Vagina (tissue), 2 donors: Measurements from ENCODE around the gene FLT4. TPM values are rescaled to one million over a fixed set of nuclear protein-coding genes. Genes with fewer than 3 reads are reported as not detected.
"Not testable (repeated sequence)": the region's sequence is repeated elsewhere in the genome, so short reads cannot be mapped to it uniquely, and the experiment has no call there.

Experiments used
- DNase-seq, 2 donors: peaks; one replicate each; pipeline ENCODE4 v3.0.0-alpha.2; 2017; ENCODE audit errors: extremely low spot score in 2 of 2
- H3K27ac ChIP-seq: fragments of 200-600 bp; sonication (generic); one replicate; pipeline ENCODE4 v1.5.1; 2019
- H3K27me3 ChIP-seq: fragments of 200-600 bp; sonication (generic); one replicate; pipeline ENCODE4 v1.5.1; 2019
- H3K36me3 ChIP-seq, 2 donors: fragments of 200-600 bp; sonication (generic); one replicate each; pipeline ENCODE4 v1.5.1; 2017 to 2019
- H3K4me1 ChIP-seq: fragments of 200-600 bp; sonication (generic); one replicate; pipeline ENCODE4 v1.5.1; 2019
- H3K4me3 ChIP-seq, 2 donors: fragments of 200-600 bp; sonication (generic); 1 replicate in 1 of 2; 2 replicates in 1 of 2; pipeline ENCODE4 v1.5.1; 2016 to 2019
- H3K9me3 ChIP-seq: fragments of 200-600 bp; sonication (generic); one replicate; pipeline ENCODE4 v1.5.1; 2019
- POLR2A ChIP-seq, 2 donors: fragments of 450-650 bp; IDR thresholded peaks; one replicate each; pipeline ENCODE4 v1.6.1; 2017; ENCODE audit warnings: antibody characterized with exemption in 2 of 2, mild to moderate bottlenecking in 2 of 2, moderate library complexity in 2 of 2
- POLR2AphosphoS5 ChIP-seq, 2 donors: sonication (generic); formaldehyde crosslinking; IDR thresholded peaks; one replicate each; pipeline ENCODE4 v1.9.0; 2017; ENCODE audit warnings: antibody characterized with exemption in 2 of 2, mild to moderate bottlenecking in 2 of 2, low read depth in 1 of 2; ENCODE audit not compliant: insufficient read depth in 1 of 2
- intact Hi-C: fragments of 100-400 bp; cut with DNase I; formaldehyde crosslinking; loops from one replicate; pipeline ENCODE4 v1.15.1; 2023
- total RNA-seq: library from RNA; depleted of rRNA; stranded (reverse); fragments of >200 nt; gene quantifications from one replicate; pipeline ENCODE4 v1.2.3, GENCODE V29; 2016
- TF ChIP-seq, protein P1 (sequence below), 3 experiments: fragments of 450-650 bp in 2 of 3; fragments of 200-600 bp in 1 of 3; sonication (generic) in 1 of 3; IDR thresholded peaks; one replicate each; pipeline ENCODE4 v1.5.1; 2017 to 2019; ENCODE audit warnings: antibody characterized with exemption in 3 of 3, mild to moderate bottlenecking in 2 of 3, moderate library complexity in 2 of 3

FLT4 gene
- total RNA-seq, 1 donor from 2014 or later, result 20.9 TPM

DNA sequence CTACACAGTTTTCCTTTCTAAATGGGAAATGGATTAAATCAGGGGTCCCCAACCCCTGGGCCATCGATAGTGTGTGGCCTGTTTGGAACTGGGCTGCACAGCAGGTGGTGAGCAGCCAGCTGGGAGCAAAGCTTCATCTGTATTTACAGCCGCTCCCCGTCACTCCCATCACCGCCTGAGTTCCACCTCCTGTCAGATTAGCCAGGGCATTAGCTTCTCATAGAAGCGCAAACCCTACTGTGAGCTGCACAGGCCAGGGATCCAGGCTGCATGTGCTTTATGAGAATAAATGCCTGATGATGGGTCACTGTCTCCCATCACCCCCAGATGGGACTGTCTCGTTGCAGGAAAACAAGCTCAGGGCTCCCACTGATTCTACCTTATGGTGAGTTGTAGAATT is 41.2 kb upstream of the FLT4 start:
- intact Hi-C loops, result no loop called here
- TF ChIP-seq POLR2AphosphoS5 (IDR thresholded peaks at IDR 0.05; ENCODE audit: insufficient read depth in 1 of 2, low read depth in 1 of 2) (no peak), POLR2A (IDR thresholded peaks at IDR 0.05) (no peak)
- TF ChIP-seq, protein P1, sequence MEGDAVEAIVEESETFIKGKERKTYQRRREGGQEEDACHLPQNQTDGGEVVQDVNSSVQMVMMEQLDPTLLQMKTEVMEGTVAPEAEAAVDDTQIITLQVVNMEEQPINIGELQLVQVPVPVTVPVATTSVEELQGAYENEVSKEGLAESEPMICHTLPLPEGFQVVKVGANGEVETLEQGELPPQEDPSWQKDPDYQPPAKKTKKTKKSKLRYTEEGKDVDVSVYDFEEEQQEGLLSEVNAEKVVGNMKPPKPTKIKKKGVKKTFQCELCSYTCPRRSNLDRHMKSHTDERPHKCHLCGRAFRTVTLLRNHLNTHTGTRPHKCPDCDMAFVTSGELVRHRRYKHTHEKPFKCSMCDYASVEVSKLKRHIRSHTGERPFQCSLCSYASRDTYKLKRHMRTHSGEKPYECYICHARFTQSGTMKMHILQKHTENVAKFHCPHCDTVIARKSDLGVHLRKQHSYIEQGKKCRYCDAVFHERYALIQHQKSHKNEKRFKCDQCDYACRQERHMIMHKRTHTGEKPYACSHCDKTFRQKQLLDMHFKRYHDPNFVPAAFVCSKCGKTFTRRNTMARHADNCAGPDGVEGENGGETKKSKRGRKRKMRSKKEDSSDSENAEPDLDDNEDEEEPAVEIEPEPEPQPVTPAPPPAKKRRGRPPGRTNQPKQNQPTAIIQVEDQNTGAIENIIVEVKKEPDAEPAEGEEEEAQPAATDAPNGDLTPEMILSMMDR (IDR thresholded peaks at IDR 0.05), result no peak
- Histone ChIP-seq H3K9me3 (no peaks in the 10 kb centered on the region), H3K4me3 (no peak overlapping the region), H3K27ac (no peak overlapping the region), H3K36me3 (no peaks in the 10 kb centered on the region), H3K4me1 (no peaks in the 10 kb centered on the region), H3K27me3 (no peaks in the 10 kb centered on the region)
- DNase-seq, result no peak

DNA sequence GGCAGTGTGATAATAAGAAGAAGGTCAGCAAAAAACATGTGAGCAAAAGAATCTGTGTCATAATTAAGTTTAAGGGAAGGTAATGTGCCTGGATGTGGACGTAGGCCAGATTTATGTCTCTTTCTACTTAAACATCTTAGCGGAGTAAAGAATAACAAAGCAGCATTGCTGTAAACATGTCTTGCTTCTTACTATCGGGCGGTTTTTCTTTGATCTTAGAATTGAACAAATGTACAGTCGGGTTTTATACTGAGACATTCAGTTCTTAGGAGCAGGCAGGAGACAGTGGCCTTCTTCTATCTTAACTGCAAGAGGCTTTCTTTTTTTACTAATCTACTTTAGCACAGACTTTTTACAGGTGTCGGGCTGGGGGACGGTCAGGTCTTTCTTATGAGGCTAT is 40.4 kb upstream of the FLT4 start:
- H3K4me1 ChIP-seq, result no peaks in the 10 kb centered on the region
- intact Hi-C loops, result no loop called here
- H3K27ac ChIP-seq, result no peak overlapping the region
- no peaks in the 10 kb centered on the region for H3K36me3 ChIP-seq
- no peaks in the 10 kb centered on the region for H3K27me3 ChIP-seq
- no peaks in the 10 kb centered on the region for H3K9me3 ChIP-seq
- TF ChIP-seq POLR2AphosphoS5 (IDR thresholded peaks at IDR 0.05; ENCODE audit: insufficient read depth in 1 of 2, low read depth in 1 of 2), result no peak
- TF ChIP-seq, protein P1 (IDR thresholded peaks at IDR 0.05), result no peak
- no peak for TF ChIP-seq POLR2A (IDR thresholded peaks at IDR 0.05)
- H3K4me3 ChIP-seq, result no peak overlapping the region
- no peak for DNase-seq

DNA sequence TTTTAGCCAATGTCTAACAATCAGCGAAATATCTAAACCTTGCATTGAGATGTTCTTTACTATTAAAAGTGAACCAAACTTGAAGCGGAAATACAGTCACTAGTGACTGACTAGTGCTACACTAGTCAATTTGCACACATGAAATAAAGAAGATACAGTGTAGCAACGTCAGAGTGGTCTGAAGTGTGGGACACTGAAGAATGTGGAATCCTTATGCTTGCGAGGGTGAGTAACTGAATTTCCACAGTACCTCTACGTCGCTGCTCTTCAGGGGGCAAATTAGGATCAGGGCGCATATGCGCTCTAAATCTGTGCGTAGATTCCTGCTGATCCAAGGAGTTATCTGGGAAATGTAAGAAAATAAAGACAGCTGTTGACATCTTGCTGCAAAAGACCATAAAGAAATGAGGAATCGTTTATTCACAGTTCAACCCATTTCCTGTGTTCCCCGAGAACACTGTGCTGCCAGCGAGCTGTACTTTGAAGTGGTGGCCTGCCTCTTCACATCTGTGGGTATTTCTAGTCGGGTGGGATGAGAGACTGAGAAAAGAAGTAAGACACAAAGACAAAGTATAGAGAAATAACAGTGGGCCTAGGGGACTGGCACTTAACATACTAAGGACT is 39.8 kb upstream of the FLT4 start:
- TF ChIP-seq POLR2A (IDR thresholded peaks at IDR 0.05), result no peak
- TF ChIP-seq POLR2AphosphoS5 (IDR thresholded peaks at IDR 0.05; ENCODE audit: insufficient read depth in 1 of 2, low read depth in 1 of 2), result no peak
- TF ChIP-seq, protein P1 (IDR thresholded peaks at IDR 0.05), result no peak
- H3K4me3 ChIP-seq, result no peak overlapping the region
- no peaks in the 10 kb centered on the region for H3K4me1 ChIP-seq
- no peaks in the 10 kb centered on the region for H3K9me3 ChIP-seq
- no peaks in the 10 kb centered on the region for H3K27me3 ChIP-seq
- DNase-seq, result no peak
- no peaks in the 10 kb centered on the region for H3K36me3 ChIP-seq
- intact Hi-C loops, result no loop called here
- H3K27ac ChIP-seq, result no peak overlapping the region

DNA sequence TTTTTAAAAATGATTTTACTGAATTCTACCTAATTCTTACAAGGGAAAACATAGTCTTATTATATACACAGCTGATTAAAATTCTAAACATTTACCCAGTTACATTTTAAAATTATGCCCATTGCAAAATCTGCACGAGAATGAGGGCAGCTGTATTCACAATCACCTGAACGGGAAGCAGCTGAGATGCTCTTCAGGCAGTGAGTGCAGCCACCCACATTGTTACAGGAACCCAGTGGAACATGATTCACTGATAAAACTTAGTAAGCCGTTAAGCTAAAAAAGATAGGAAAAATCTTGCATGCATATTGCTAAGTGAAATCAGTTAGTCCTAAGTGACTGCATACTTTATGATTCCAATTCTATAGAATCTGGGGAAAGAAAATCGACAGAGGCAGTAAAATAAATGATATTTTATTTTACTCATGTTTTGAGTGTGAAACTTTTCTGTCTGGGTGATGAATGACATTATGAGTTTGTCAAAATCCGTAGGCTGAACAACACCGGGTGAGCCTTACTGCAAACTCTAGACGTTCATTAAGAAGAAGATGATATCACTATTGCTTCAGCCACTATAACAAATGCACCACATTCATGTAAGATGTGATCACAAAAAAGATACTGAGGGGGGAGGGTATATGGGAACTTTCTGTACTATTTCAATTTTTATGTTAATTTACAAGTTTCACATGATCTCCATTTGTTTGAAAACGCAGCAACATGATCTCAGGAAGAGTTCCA is 39.1 kb upstream of the FLT4 start:
- DNase-seq, result no peak
- intact Hi-C loops, result no loop called here
- Histone ChIP-seq H3K27ac (no peak overlapping the region), H3K36me3 (no peaks in the 10 kb centered on the region), H3K4me1 (no peaks in the 10 kb centered on the region), H3K4me3 (no peak overlapping the region), H3K9me3 (no peaks in the 10 kb centered on the region), H3K27me3 (no peaks in the 10 kb centered on the region)
- TF ChIP-seq POLR2AphosphoS5 (IDR thresholded peaks at IDR 0.05; ENCODE audit: insufficient read depth in 1 of 2, low read depth in 1 of 2) (no peak), POLR2A (IDR thresholded peaks at IDR 0.05) (no peak)
- TF ChIP-seq, protein P1 (IDR thresholded peaks at IDR 0.05), result no peak

DNA sequence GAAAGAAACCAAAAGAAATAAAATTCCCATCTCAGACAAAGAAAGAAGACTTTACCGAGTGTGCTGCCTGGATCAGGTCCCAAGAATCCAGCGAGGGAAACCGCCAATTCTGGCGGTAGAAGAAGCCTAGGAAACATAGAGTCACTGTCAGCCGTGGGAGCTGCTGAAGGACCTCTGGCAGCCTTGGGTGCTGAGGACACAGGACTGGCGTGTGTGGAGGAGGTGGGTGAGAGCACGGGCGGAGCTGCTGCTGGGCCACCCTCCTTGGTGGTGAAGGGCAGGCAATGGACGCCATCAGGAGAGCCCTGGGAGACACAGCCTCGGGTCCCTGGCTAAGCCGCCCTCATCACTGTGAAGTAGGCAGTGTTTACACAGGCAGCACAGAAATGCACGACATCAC is 37.4 kb upstream of the FLT4 start:
- H3K27me3 ChIP-seq, H3K4me1 ChIP-seq, H3K27ac ChIP-seq, DNase-seq, H3K9me3 ChIP-seq, H3K36me3 ChIP-seq, H3K4me3 ChIP-seq, intact Hi-C loops: not testable (repeated sequence)
